GM18511 (cell line): ENCODE data around the gene LIPA.
"Not testable (repeated sequence)": the region's sequence is repeated elsewhere in the genome, so short reads cannot be mapped to it uniquely, and the experiment has no call there.

Source experiments
- ATAC-seq: cut with Tn5 transposase; IDR thresholded peaks from one replicate; pipeline ENCODE4 v1.9.1; 2021; ENCODE audit warnings: mild to moderate bottlenecking, moderate library complexity; ENCODE audit not compliant: unreplicated experiment

Gene LIPA

GRCh38 chr10:89171263-89171872, 80.2 kb downstream of the LIPA start:
- ATAC-seq = no peak

GRCh38 chr10:89168354-89168900, 83.1 kb downstream of the LIPA start:
- not testable (repeated sequence) for ATAC-seq

- no peak for ATAC-seq
Observed at GRCh38 chr10:89167915-89168314, 83.7 kb downstream of the LIPA start.

- no peak for ATAC-seq
Observed at GRCh38 chr10:89165923-89166322, 85.7 kb downstream of the LIPA start.

GRCh38 chr10:89164920-89165319, 86.7 kb downstream of the LIPA start:
- no peak for ATAC-seq

GRCh38 chr10:89164080-89164479, 87.5 kb downstream of the LIPA start:
- peak; percentile 10 for ATAC-seq
